Spleen (tissue), 7 donors: Measurements from ENCODE around the gene DOCK9.

Source experiments
- CTCF ChIP-seq, 11 experiments: fragments of 200-600 bp in 7 of 11; fragments of 450-650 bp in 4 of 11; sonication (generic) in 4 of 11; IDR thresholded peaks in 8 of 11; conservative IDR thresholded peaks in 3 of 11; 1 replicate in 7 of 11; 2 replicates in 4 of 11; pipeline versions ENCODE4 v1.4.0 to v1.8.0; 2016 to 2021; ENCODE audit warnings: antibody characterized with exemption in 11 of 11, inconsistent platforms in 4 of 11, mild to moderate bottlenecking in 1 of 11
- POLR2A ChIP-seq, 3 donors: fragments of 450-650 bp; IDR thresholded peaks; one replicate each; pipeline ENCODE4 v1.5.1; 2017; ENCODE audit warnings: antibody characterized with exemption in 3 of 3, mild to moderate bottlenecking in 1 of 3
- POLR2AphosphoS5 ChIP-seq, 3 donors: sonication (generic); formaldehyde crosslinking; IDR thresholded peaks; one replicate each; pipeline ENCODE4 v1.5.1; 2017; ENCODE audit warnings: antibody characterized with exemption in 3 of 3
- donor health status: DM: no; HTN: no; CAD: no; lungs with moderate emphysema.
- donor health status: DM: no; HTN: no; CAD: no.
- donor health status: DM: no; HTN: no; CAD: no.

DNA sequence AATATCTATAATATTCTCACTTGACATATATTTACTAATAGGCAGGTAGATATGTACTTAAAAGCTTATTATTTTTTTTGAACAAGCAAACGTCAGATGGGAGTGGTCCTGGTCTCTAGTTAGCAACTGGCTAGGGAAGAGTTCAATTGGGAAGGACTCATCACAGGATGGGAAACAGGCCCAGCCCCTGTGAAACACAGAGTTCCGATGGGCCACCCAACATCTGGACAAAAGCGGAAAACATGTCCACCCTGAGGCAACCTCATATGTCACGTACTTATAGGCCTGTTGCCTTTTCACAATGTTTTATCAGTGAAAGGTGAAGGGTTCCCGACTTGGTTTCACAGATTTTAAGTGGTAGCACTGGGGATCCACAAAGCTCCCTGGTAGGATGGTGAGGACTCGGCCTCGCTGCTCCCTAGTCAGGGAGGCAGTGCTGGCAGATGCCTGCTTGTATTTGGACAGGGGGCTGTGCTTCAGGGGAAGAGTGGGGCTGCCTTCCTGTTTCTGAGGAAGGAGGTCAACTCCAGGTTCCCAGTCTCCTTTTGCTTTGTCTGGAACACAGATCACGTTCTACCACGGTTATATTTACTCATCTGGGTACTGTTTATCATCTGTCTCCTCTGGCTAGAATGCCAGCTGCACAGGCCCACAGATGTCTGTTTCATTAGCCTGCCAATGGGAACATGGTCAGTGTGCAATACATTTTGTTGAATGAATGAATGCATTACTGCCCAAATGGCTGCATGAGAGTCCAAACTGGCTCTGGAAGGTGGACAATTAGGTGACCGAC lies 176.0 kb downstream of the DOCK9 start:
- no peak for TF ChIP-seq POLR2A (IDR thresholded peaks at IDR 0.05)
- TF ChIP-seq CTCF (IDR thresholded peaks at IDR 0.05 in 8 of 11, conservative IDR thresholded peaks at IDR 0.05 in 3 of 11), result no peak
- TF ChIP-seq POLR2AphosphoS5 (IDR thresholded peaks at IDR 0.05), result no peak
